Measurements from ENCODE around the gene MLN.

MLN gene

GRCh38 chr6:33779895-33780294, 23.9 kb downstream of the MLN start:
- Histone ChIP-seq H3K79me2 (peaks cover 28% of the 10 kb centered on the region), H2AFZ (no peak overlapping the region), H3K4me3 (ENCODE audit: low read depth, low read length) (no peak overlapping the region), H3K9ac (no peak overlapping the region), H3K9me3 (ENCODE audit: control insufficient read depth, low read length) (no peaks in the 10 kb centered on the region), H3K27ac (no peak overlapping the region), H3K36me3 (ENCODE audit: control insufficient read depth, insufficient read depth, low read length) (no peaks in the 10 kb centered on the region), H3K4me1 (no peaks in the 10 kb centered on the region), H3K4me2 (ENCODE audit: low read length) (no peak overlapping the region), H3K27me3 (ENCODE audit: control insufficient read depth, insufficient read depth, low read length) (no peaks in the 10 kb centered on the region)
- TF ChIP-seq, protein P1, sequence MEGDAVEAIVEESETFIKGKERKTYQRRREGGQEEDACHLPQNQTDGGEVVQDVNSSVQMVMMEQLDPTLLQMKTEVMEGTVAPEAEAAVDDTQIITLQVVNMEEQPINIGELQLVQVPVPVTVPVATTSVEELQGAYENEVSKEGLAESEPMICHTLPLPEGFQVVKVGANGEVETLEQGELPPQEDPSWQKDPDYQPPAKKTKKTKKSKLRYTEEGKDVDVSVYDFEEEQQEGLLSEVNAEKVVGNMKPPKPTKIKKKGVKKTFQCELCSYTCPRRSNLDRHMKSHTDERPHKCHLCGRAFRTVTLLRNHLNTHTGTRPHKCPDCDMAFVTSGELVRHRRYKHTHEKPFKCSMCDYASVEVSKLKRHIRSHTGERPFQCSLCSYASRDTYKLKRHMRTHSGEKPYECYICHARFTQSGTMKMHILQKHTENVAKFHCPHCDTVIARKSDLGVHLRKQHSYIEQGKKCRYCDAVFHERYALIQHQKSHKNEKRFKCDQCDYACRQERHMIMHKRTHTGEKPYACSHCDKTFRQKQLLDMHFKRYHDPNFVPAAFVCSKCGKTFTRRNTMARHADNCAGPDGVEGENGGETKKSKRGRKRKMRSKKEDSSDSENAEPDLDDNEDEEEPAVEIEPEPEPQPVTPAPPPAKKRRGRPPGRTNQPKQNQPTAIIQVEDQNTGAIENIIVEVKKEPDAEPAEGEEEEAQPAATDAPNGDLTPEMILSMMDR (IDR thresholded peaks at IDR 0.05), result no peak

DNA sequence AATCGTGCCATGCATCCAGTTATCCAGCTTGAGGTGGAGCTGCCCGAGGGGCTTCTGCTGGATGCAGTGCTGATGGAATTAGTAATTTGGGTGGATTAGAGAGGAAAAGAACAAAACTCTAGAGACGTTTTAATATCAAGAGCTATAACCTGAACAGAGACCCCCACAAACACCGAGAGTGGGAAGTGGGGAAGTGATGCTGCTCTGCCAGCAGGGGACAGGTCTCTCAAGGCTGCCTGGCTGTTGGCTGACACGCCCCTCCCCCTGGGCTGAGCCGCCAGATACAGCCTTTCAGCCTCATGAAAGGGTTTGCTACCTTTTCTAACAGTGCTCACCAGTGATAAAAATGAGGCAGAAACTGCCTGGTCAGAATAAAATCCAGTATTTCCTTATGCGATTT, 24.5 kb downstream of the MLN start:
- Histone ChIP-seq H3K27ac (no peak overlapping the region), H3K36me3 (ENCODE audit: control insufficient read depth, insufficient read depth, low read length) (no peaks in the 10 kb centered on the region), H3K9me3 (ENCODE audit: control insufficient read depth, low read length) (no peaks in the 10 kb centered on the region), H3K4me2 (ENCODE audit: low read length) (no peak overlapping the region), H3K27me3 (ENCODE audit: control insufficient read depth, insufficient read depth, low read length) (no peaks in the 10 kb centered on the region), H3K4me3 (ENCODE audit: low read depth, low read length) (no peak overlapping the region), H3K9ac (no peak overlapping the region), H2AFZ (no peak overlapping the region), H3K79me2 (peaks cover 23% of the 10 kb centered on the region), H3K4me1 (no peaks in the 10 kb centered on the region)
- TF ChIP-seq, protein P1 (IDR thresholded peaks at IDR 0.05), result no peak

DNA sequence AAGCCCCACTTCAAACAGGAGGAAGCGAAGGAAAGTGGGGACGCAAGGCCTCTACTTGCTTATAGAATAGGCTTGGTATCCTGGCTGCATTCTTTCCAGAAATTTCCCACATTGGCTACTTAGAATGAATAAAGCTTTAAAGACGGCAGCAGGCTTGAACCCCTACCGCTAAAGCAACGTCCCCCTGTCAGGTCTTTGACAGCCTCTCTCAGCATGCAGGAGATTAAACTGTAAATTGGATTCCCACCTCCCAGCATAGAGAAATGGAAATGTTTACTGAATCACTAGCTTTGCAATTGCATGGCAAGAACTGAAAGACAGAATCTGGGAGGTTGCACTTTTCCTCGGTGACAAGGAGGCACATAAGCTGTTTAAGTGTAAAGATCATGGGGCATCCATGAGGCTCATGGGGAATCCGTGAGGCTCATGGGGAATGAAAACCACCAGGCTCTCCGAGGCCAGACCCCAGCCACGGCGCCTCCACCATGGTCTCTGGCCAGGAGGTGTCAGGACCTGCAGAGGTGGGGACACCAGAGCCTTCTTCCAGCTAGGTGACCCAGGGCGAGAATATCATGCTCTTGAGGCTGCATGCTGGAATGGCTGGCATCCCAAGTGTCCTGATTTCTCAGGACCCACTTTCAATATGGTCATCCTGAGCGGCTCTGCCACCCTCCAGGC, 25.2 kb downstream of the MLN start:
- Histone ChIP-seq H2AFZ (no peak overlapping the region), H3K4me3 (ENCODE audit: low read depth, low read length) (no peak overlapping the region), H3K36me3 (ENCODE audit: control insufficient read depth, insufficient read depth, low read length) (no peaks in the 10 kb centered on the region), H3K9ac (no peak overlapping the region), H3K27me3 (ENCODE audit: control insufficient read depth, insufficient read depth, low read length) (no peaks in the 10 kb centered on the region), H3K9me3 (ENCODE audit: control insufficient read depth, low read length) (no peaks in the 10 kb centered on the region), H3K4me2 (ENCODE audit: low read length) (no peak overlapping the region), H3K79me2 (peaks cover 18% of the 10 kb centered on the region), H3K27ac (no peak overlapping the region), H3K4me1 (no peaks in the 10 kb centered on the region)
- TF ChIP-seq, protein P1 (IDR thresholded peaks at IDR 0.05), result no peak

DNA sequence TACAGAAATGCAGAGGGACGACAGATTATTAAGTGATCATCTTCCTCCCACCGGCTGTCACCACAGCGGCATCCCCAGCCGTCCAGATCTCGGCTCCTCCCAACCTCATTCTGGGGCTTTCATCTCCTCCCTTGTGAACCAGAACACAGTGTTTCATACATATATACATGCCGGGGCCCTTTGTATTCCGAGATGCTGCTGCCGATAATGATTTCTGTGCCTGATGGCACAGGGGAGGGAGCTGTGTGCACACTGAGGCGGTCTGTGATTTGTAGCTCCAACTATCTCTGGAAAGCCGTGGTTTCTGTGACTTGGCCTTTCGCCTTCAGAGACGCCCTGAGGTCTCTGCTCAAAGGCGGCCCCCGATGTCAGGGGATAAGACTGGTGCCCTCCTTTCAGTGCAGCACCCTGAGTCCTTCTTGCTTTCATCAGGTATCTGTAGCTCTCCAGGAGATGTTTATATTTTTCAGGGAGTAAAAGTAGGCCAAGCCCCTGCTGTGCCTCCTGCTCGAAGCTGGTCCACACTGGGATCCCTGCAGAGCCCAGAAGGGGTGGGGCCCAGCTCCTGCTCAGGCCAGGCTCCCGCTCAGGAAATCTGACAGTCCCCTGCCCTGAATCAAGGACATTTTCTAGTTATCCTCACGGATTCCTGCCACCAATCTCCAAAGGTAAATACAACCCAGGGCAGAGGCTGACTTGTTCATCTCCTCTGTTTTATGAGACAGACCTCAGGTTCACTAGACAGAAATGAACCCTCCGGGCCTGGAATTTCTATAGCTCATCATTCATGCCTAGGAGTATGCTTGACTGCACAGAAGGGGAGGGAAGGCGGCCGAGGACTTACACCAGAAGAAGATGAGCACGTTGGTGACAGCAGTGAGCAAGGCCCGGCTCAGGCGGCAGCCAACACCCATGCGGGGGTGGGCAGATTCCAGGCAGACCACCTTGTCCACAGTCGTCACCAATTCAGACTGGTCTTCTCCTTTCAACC, 26.1 kb downstream of the MLN start:
- TF ChIP-seq, protein P1 (IDR thresholded peaks at IDR 0.05), result no peak

More for the DNA sequence above, 26.1 kb downstream of the MLN start:
- Histone ChIP-seq H3K36me3 (ENCODE audit: control insufficient read depth, insufficient read depth, low read length) (no peaks in the 10 kb centered on the region), H3K9me3 (ENCODE audit: control insufficient read depth, low read length) (no peaks in the 10 kb centered on the region), H2AFZ (no peak overlapping the region), H3K27ac (no peak overlapping the region), H3K4me2 (ENCODE audit: low read length) (no peak overlapping the region), H3K79me2 (peaks cover 14% of the 10 kb centered on the region), H3K9ac (no peak overlapping the region), H3K27me3 (ENCODE audit: control insufficient read depth, insufficient read depth, low read length) (no peaks in the 10 kb centered on the region), H3K4me3 (ENCODE audit: low read depth, low read length) (no peak overlapping the region), H3K4me1 (no peaks in the 10 kb centered on the region)

All from parathyroid adenoma (tissue), 2 donors.